ENCODE measurements around the gene ABHD17A. TPM values are rescaled to one million over a fixed set of nuclear protein-coding genes. Genes with fewer than 3 reads are reported as not detected.

Gene ABHD17A
- 21.2 to 37.9 TPM (median 35.0 TPM) in 5 replicates for total RNA-seq (2022; extraction: Qiagen RNA extraction)

DNA sequence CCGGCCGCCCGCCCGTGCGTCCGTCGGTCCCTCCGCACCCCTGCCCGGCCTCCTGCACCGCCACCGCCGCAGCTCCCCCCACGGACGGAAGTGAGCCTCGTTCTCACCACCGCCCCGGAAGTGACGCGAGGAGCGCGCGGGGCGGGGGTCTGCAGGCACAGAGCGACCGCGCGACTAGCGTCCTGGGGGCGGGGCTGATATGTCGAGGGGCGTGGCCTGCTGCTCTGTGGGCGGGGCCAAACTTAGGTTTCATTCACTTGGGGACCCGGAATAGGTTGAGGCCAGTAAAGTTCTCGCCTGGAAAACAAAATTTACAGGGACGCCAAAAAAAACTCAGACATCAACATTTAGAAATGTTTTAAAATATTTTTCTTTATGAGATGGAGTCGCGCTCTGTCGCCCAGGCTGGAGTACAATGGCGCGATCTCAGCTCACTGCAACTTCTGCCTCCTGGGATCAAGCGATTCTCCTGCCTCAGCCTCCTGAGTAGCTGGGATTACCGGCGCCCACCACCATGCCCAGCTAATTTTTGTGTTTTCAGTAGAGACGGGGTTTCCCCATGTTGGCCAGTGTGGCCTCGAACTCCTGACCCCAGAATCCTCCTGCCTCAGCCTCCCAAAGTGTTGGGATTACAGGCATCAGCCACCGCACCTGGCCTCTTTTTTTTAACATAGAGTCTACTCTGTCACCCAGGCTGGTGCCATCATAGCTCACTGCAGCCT is at the start of gene ABHD17A:
Gene ABHD17A (minus strand): TSS at position 99 of the 722 bp plus-strand sequence. CDS start 3,930 bp downstream, outside the sequence.

DNA sequence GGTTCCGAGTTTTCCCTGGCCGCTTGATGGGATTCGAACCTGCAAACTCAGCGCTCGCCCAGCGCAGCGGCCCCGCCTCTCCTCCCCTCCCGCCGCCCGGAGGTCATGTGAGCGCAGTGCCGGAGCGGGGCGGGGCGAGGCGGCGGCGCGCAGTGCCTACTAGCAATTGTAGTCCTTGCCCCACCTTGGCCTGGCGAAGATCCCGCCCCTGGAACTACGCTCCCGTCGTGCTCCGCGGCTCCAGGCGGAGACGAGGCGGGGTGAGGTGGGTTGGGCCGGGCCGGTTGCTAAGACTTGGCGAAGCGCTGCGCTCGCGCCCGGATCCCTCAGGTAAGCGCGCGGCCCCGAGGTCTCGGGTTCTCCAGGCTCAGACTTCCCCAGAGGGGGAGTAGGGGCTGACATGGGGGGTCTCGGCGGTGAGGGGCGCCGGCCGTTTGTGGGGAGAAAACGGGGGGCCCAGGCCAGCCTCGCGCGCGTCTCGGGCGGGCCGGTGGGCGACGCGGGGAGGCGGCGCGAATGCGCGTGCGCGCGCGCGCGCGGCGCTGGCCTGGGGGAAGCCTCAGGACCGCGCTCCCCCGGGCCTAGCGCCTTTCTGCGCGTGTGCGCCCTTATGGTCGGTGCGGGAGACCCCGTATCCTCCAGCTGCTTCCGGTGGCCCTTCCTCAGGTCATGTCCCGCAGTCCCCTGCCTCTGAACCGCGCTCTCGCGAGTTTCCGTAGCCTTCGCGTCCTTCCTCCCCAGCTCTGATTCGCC is 20.0 kb upstream of the ABHD17A start, which contains the start of the genes ADAT3 and SCAMP4:
Gene ADAT3 (plus strand): TSS at position 290 of the 753 bp plus-strand sequence. CDS start 6,649 bp downstream, outside the sequence.
Gene SCAMP4 (plus strand): TSS at position 290 of the 753 bp plus-strand sequence. CDS start 9,621 bp downstream, outside the sequence.

DNA sequence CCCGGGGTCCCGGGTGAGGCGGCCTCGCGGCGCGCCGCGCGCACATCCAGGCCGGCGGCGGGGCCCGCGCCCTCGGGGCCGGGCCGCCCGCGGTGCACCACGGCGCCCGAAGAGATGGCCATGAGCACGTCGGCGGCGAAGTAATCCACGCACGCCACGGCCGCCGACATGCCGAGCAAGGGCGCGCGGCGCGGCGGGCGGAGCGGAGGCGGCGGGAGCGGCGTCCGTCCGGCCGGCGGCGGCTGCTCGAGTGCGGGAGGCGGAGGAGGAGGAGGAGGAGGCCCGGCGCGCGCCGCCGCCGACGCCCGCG is 22.0 kb downstream of the ABHD17A start, which contains the start of gene KLF16:
Gene KLF16 (minus strand): TSS at position 252 of the 310 bp plus-strand sequence. CDS start 82 bp downstream, at position 170.

DNA sequence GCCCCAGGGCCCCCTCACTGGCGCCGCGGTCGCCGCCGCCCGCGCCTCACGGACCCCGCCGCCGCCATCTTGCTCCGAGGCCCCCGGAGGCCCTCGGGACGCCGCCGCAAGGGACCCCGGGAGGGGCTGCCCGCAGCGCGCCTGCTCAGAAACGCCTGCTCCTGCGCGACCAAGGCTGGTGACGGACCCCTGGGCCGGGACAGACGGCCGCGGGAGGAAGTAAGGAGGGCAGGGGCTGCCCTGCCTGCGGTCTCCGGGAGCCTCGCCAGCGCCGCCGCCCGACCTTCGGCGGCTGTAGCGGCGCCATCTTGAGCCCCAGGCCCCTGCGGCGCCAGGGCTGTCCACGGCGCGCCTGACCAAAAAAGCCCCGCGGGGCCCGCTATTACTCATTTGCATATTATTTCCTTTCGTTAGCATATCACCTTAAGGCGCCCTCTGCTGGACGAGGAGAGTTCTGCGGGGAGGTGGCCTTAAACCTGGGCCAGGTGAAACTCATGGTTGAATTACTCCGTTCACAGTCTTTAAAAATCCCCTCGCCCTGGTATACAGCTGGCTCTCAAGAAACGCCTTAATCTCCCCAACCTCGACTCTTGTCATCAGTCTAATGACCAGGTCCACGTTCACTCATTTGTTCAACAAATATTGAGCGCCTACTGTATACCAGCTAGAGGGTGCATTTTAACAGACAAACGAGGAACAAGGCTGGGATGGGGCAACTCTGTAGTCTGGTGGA is 36.7 kb downstream of the ABHD17A start, which contains the start of gene REXO1:
Gene REXO1 (minus strand): TSS at position 85 of the 733 bp plus-strand sequence. CDS start 125 bp downstream, outside the sequence.

Other genes with a start within 250 kb of the ABHD17A start
- 56.3 to 67.3 TPM (median 66.2 TPM) in 5 replicates for gene TCF3, start 232.9 kb downstream of the ABHD17A start, total RNA-seq (2022; extraction: Qiagen RNA extraction)
- not detected in 5 replicates for gene ONECUT3, start 132.0 kb downstream of the ABHD17A start, total RNA-seq (2022; extraction: Qiagen RNA extraction)
- gene ATP8B3, start 73.2 kb downstream of the ABHD17A start, total RNA-seq (2022; extraction: Qiagen RNA extraction): 2.6 to 3.6 TPM (median 3.3 TPM) in 5 replicates
- gene REXO1, start 37.0 kb downstream of the ABHD17A start, total RNA-seq (2022; extraction: Qiagen RNA extraction): 18.4 to 20.5 TPM (median 19.5 TPM) in 5 replicates
- 19.6 to 31.8 TPM (median 26.9 TPM) in 5 replicates for gene KLF16, start 21.9 kb downstream of the ABHD17A start, total RNA-seq (2022; extraction: Qiagen RNA extraction)
- 2.7 to 6.1 TPM (median 4.6 TPM) in 5 replicates for gene ADAT3, start 19.9 kb upstream of the ABHD17A start, total RNA-seq (2022; extraction: Qiagen RNA extraction)
- gene SCAMP4, start 19.9 kb upstream of the ABHD17A start, total RNA-seq (2022; extraction: Qiagen RNA extraction): 44.5 to 80.6 TPM (median 53.3 TPM) in 5 replicates
- gene CSNK1G2, start 55.7 kb upstream of the ABHD17A start, total RNA-seq (2022; extraction: Qiagen RNA extraction): 37.9 to 49.6 TPM (median 45.6 TPM) in 5 replicates
- gene BTBD2, start 130.2 kb upstream of the ABHD17A start, total RNA-seq (2022; extraction: Qiagen RNA extraction): 35.7 to 46.5 TPM (median 41.7 TPM) in 5 replicates
- gene MKNK2, start 165.7 kb upstream of the ABHD17A start, total RNA-seq (2022; extraction: Qiagen RNA extraction): 52.0 to 74.0 TPM (median 72.3 TPM) in 5 replicates
- gene MOB3A, start 210.8 kb upstream of the ABHD17A start, total RNA-seq (2022; extraction: Qiagen RNA extraction): 13.6 to 17.6 TPM (median 13.7 TPM) in 5 replicates
- 0.36 to 0.90 TPM (median 0.56 TPM) in 5 replicates for gene IZUMO4, start 211.4 kb upstream of the ABHD17A start, total RNA-seq (2022; extraction: Qiagen RNA extraction)